Aorta (tissue), 5 donors: Measurements from ENCODE around the gene PMPCA. TPM values are rescaled to one million over a fixed set of nuclear protein-coding genes. Genes with fewer than 3 reads are reported as not detected.

Experiments
- ATAC-seq: fragments of 200-7000 bp; cut with Tn5 transposase; one replicate; pipeline ENCODE4 v1.9.1; 2022; ENCODE audit warnings: moderate library complexity; ENCODE audit not compliant: low FRiP score
- DNase-seq, 2 donors: peaks; one replicate each; pipeline ENCODE4 v3.0.0-alpha.2; 2020
- H3K27ac ChIP-seq, 2 donors: one replicate each; pipeline ENCODE4 v1.5.1; 2013; ENCODE audit warnings: low read length in 2 of 2, mild to moderate bottlenecking in 2 of 2, moderate library complexity in 2 of 2, control low read depth in 1 of 2, inconsistent platforms in 1 of 2, low read depth in 1 of 2
- H3K27me3 ChIP-seq, 2 donors: one replicate each; pipeline ENCODE4 v1.6.1; 2013; ENCODE audit warnings: control low read depth in 1 of 2, low read length in 1 of 2, mild to moderate bottlenecking in 1 of 2, moderate library complexity in 1 of 2; ENCODE audit not compliant: insufficient read depth in 2 of 2, control insufficient read depth in 1 of 2
- H3K36me3 ChIP-seq, 2 donors: one replicate each; pipeline ENCODE4 v1.6.1; 2013; ENCODE audit warnings: control low read depth in 1 of 2, low read length in 1 of 2, mild to moderate bottlenecking in 1 of 2; ENCODE audit not compliant: insufficient read depth in 2 of 2, control insufficient read depth in 1 of 2
- H3K4me1 ChIP-seq, 2 donors: one replicate each; pipeline ENCODE4 v1.6.1; 2013; ENCODE audit warnings: low read length in 2 of 2, control low read depth in 1 of 2, mild to moderate bottlenecking in 1 of 2, moderate library complexity in 1 of 2; ENCODE audit not compliant: insufficient read depth in 2 of 2, control insufficient read depth in 1 of 2
- H3K4me3 ChIP-seq, 2 donors: one replicate each; pipeline ENCODE4 v1.5.1; 2013; ENCODE audit warnings: low read length in 2 of 2, control low read depth in 1 of 2, mild to moderate bottlenecking in 1 of 2
- H3K9me3 ChIP-seq: one replicate; pipeline ENCODE4 v1.6.1; 2013; ENCODE audit warnings: mild to moderate bottlenecking, low read length; ENCODE audit not compliant: control insufficient read depth
- WGBS, 2 donors: extraction: QIAGEN DNeasy Blood & Tissue Kit; methylation state at CpG; one replicate each; pipeline ENCODE4 v1.1.7; 2013; 5-methylcytosine and 5-hydroxymethylcytosine counted together
- intact Hi-C, 2 donors: fragments of 100-400 bp; cut with DNase I; formaldehyde crosslinking; loops; one replicate each; pipeline versions ENCODE4 v1.14.2 to v1.15.0; 2022
- polyA plus RNA-seq, 2 donors: library from polyadenylated mRNA; stranded (reverse); fragments of 200-250 nt; gene quantifications; one replicate each; pipeline ENCODE4 v1.2.3, GENCODE V29; 2013
- total RNA-seq, 2 donors: library from RNA; stranded (reverse); fragmentation: NEBNext Ultra II Directional; extraction: Animal tissue kit (Norgen Biotek cat#: 25700); gene quantifications; one replicate each; pipeline ENCODE4 v1.2.1, GENCODE V29; 2021
- donor health status: healthy with polysubstance abuse.
- donor health status: Bipolar disorder and iron deficiency.
- donor health status: DM: no; HTN: no; CAD: no.
- donor health status: DM: no; HTN: no; CAD: no.
- donor health status: DM: yes; HTN: yes; CAD: no.

Gene PMPCA
- total and polyA plus RNA-seq, 4 donors: 16.2 to 72.0 (median 35.0) TPM

DNA sequence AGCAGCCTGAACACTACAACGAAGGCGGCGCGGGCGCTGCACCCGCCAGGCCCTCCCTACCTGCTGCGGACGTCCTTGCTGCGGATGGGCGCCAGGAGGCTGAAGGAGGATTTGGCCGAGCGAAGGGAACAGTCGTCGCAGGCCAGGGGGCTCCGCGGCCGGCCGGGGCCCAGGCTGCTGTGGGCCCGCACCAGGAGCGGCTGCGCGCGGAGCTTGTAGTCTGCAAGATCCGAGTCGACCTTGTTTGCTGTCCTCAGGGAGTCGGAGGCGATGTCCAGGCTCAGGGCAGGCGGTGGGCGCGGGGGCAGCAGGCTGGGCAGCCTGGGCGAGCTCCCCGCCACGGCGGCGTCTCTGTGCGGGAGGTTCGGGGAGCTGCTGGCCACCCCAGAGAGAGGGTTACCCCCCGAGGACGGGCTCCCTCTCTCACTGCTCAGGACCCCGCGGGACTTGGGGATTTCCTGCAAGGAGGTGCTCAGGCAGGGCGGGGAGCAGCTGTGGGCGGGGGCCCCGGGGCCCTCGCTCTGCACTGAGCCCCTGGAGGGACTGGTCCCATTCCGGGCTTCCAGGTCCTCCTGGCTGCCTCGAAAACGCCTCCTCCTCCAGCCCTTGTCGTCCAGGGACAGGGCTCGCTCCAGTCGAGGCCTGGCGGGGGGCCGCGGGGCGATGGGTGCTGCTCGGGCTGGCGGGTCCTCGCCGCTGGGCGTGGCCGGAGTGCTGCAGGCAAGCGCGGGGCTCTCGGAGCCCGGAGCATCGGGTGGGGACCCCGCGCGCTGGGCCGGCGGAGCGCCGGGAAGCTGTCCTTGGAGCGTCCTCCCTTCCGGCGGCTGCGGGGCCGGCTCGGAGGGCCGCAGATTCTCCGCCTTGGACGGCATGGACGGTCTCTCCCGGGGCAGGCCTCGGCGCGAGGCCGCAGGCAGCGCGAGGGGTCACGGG lies 28.4 kb downstream of the PMPCA start:
- H3K9me3 ChIP-seq: no peaks in the 10 kb centered on the region
- H3K4me1 ChIP-seq: no peaks in the 10 kb centered on the region
- ATAC-seq: peak; percentile 19
- intact Hi-C loops: no loop called here
- peak overlapping the region; percentile 83 to 93 for H3K4me3 ChIP-seq
- 0 to 1% methylated on average over 73 to 91 of the region's 91 CpGs for WGBS, 2 donors
- H3K27me3 ChIP-seq: no peaks in the 10 kb centered on the region
- peaks cover 0 to 2% of the 10 kb centered on the region in 2 donors for H3K36me3 ChIP-seq
- no peak overlapping the region for H3K27ac ChIP-seq
- no peak for DNase-seq

DNA sequence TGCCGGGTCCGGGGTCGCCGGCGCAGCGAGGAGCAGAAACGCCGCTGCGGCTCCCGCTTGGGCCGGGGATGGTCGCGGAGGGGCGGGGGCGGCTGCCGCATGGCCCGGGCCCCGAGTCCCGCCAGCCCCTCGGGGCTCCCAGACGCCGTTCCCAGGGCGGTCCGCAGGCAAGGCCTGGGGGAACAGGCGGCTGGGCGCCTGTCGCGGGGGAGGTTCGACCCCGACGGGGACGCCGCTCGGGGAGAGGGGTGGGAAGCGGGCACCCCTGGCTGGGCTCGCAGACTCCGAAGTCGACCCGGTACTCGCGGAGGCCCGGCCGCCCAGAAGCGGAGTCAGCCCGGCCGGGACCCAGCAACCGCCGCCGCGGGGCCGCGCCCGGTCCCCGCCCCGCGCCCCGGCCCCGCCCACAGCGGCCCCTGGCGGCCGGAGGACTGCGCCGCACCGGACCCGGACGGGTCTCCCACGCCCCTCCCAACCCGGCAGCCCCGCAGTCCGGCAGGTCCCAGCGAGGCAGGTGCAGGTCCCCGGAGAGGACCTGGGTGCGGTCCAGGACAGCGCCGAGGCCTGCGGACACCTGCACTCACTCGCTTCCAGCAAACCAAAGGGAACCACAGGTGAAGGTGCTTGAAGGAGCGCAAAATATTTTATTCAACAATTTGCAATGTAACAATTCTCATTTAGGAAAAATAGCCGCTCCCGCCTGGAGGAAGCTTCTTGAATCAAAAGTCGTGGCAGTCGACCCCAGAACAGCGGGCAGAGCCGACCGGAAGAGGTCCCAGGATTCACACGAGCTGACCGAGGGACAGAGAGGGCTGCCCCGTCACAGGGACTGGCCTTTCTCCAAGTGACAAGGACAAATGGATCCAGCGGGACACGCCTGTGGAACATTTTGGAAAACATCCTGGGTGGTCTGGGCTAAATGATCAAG lies 29.3 kb downstream of the PMPCA start, which contains the start of gene INPP5E:
INPP5E (minus strand) TSS at position 365 of the 928 bp plus-strand sequence. CDS start 426 bp downstream, outside the sequence.
- peak; percentile 77 to 92 for DNase-seq
- Histone ChIP-seq H3K9me3 (no peaks in the 10 kb centered on the region), H3K4me3 (peak within 1 kb of the TSS; percentile 83 to 93), H3K27ac (no peak within 1 kb of the TSS), H3K27me3 (no peaks in the 10 kb centered on the region), H3K4me1 (no peaks in the 10 kb centered on the region), H3K36me3 (peaks cover 0 to 4% of the 10 kb centered on the region in 2 donors)
- peak; percentile 91 for ATAC-seq
- intact Hi-C loops: no loop called here
- WGBS, 2 donors: 5 to 6% methylated on average over 79 to 90 of the region's 90 CpGs

DNA sequence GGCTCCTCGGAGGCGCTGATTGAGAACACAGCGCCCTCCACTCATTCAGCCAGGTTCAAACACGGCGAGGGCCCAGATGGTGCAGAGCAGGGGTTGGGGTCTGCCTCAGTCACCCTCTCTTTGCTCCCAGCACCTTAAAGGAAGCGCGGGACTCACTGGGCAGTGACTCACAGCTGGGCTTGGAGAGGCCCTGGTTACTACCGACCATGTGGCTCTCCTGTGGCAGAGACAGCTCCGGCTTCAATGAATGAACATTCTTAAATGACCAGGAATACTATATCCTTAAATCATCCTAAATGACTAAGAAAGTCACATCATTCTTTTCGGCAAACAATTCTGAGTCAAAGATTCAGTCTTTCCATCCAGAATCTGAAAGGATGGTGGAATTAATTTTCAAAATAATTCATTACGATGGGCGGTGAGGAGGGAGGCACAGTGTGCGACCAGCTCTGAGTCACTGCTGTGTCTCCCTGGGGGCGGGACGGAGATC lies 30.8 kb downstream of the PMPCA start:
- WGBS, 2 donors: 88 to 91% methylated on average over 15 of the region's 15 CpGs
- Histone ChIP-seq H3K27me3 (no peaks in the 10 kb centered on the region), H3K9me3 (no peaks in the 10 kb centered on the region), H3K4me1 (no peaks in the 10 kb centered on the region), H3K4me3 (no peak overlapping the region), H3K27ac (no peak overlapping the region), H3K36me3 (peaks cover 0 to 4% of the 10 kb centered on the region in 2 donors)
- ATAC-seq: no peak
- DNase-seq: no peak
- intact Hi-C loops: no loop called here

DNA sequence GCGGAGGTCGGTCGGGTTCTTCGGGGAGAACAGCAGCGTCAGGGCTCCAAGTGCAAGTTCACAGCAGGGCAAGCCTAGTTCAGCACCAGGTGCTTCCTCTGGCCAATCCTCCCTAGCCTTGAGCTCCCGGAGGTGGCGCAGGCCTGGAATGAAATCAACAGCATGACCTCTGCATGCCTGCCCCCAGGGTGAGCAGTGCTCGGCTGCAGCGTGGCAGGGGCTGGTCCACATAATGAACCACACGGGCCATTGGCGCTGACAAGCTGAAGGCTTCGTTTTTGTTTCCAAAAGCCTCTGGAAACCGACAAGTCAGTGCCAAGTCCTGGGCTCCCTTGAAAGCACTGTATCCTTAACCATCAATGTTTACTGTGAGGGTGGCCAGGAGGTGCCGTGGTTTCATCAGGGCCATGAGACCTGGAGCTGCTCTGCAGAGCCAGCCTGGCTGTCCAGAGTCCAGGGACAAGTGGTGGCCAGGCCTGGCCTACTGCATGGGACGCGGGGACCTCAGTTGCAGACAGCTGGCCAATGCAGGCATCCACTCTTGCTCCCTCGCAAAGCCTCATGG lies 31.3 kb downstream of the PMPCA start:
- peaks cover 0 to 6% of the 10 kb centered on the region in 2 donors for H3K36me3 ChIP-seq

DNA sequence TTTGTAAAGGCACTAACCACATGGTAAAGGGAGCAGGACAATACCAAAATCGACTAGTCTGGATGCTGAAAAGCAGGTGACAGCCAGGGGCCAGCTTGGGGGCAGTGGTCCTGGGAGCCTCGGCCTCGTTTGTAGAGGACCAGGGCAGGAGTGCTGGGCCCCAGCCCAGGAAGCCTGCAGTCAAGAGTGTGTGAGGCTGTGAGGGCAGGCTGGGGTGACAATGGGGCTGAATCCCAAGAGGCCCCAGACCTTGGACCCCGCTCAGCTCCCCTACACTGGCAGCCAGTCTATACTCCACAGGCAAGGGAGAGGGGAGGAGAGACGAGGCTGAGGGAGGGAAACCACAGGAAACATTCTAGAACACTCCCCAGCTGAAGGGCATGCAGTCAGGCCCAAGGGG lies 31.8 kb downstream of the PMPCA start:
- H3K4me1 ChIP-seq: no peaks in the 10 kb centered on the region
- intact Hi-C loops: no loop called here
- peaks cover 0 to 8% of the 10 kb centered on the region in 2 donors for H3K36me3 ChIP-seq
- no peak overlapping the region for H3K4me3 ChIP-seq
- H3K27ac ChIP-seq: no peak overlapping the region
- H3K9me3 ChIP-seq: no peaks in the 10 kb centered on the region
- DNase-seq: no peak
- H3K27me3 ChIP-seq: no peaks in the 10 kb centered on the region
- ATAC-seq: no peak
- WGBS, 2 donors: 70 to 78% methylated on average over 5 of the region's 5 CpGs

More for the DNA sequence above, 31.3 kb downstream of the PMPCA start:
- no peak for DNase-seq
- no peak overlapping the region for H3K4me3 ChIP-seq
- WGBS, 2 donors: 77 to 78% methylated on average over 17 of the region's 17 CpGs
- no peak for ATAC-seq
- intact Hi-C loops: no loop called here
- H3K4me1 ChIP-seq: no peaks in the 10 kb centered on the region
- H3K27me3 ChIP-seq: no peaks in the 10 kb centered on the region
- no peaks in the 10 kb centered on the region for H3K9me3 ChIP-seq
- no peak overlapping the region for H3K27ac ChIP-seq

DNA sequence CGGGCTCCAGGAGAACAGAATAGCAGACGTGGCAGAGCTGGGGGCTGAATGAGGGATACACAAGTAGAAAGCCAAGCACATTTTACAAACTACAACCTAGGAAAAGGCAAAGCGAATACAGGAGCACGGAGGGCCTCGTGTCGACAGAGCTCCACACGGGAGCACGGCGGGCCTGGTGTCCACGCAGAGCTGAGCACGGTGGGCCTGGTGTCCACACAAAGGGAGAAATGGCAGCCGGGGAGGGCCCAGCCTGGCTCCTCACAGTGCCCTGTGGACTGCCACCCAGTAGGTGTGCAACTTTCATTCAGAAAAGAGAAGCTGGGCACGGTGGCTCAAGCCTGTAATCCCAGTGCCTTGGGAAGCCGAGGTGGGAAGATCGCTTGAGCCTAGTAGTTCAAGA lies 32.6 kb downstream of the PMPCA start:
- Histone ChIP-seq H3K4me1 (no peaks in the 10 kb centered on the region), H3K27ac (no peak overlapping the region), H3K4me3 (no peak overlapping the region), H3K36me3 (peaks cover 0 to 10% of the 10 kb centered on the region in 2 donors), H3K9me3 (no peaks in the 10 kb centered on the region), H3K27me3 (no peaks in the 10 kb centered on the region)
- 89 to 92% methylated on average over 13 to 15 of the region's 15 CpGs for WGBS, 2 donors
- DNase-seq (no peak), ATAC-seq (no peak)
- intact Hi-C loops: no loop called here

DNA sequence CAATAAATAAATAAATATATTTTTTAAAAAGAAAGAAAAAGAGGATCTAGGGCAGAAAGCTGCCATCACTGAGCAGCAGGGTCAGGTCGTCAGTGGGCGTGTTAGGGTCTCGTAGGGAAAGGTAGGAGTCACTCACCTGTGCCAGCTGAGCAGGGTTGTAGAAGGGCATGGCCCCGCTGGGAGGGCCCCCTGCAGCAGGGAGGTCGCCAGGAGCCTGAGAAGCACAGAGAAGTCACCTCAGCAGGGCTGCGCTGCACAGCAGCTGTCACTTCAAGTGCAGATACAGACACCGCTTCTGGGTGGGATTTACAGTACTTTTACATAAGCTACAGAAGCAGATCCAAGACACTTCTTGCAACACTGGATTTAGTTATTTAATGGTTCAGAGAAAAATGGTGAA lies 33.2 kb downstream of the PMPCA start:
- Histone ChIP-seq H3K36me3 (peaks cover 0 to 10% of the 10 kb centered on the region in 2 donors), H3K27ac (no peak overlapping the region), H3K27me3 (no peaks in the 10 kb centered on the region), H3K4me1 (no peaks in the 10 kb centered on the region), H3K4me3 (no peak overlapping the region), H3K9me3 (no peaks in the 10 kb centered on the region)
- DNase-seq (no peak), ATAC-seq (no peak)
- 92% methylated on average over 7 of the region's 7 CpGs for WGBS, 2 donors
- intact Hi-C loops: no loop called here

DNA sequence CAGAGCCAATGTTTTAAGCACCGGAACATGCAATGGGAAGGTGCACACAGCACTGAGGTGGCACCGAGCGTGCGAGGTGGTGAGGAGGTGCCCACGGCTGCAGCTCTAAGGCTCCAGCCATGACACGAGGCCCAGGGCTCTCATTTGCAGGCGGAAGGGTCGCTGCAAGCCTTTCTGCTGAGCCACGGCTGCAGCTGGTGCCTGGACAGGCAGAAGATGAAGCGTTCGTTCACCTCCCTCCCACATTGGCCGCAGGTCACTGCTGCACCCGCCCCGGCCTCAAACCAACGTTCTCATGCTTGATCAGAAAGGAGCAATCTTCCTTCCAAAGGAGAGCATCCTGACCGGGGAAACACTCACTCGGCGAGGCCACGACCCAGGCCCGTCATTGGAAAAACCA lies 33.6 kb downstream of the PMPCA start:
- Histone ChIP-seq H3K9me3 (no peaks in the 10 kb centered on the region), H3K27ac (no peak overlapping the region), H3K4me1 (no peaks in the 10 kb centered on the region), H3K27me3 (no peaks in the 10 kb centered on the region), H3K4me3 (no peak overlapping the region), H3K36me3 (peaks cover 0 to 10% of the 10 kb centered on the region in 2 donors)
- intact Hi-C loops: no loop called here
- WGBS, 2 donors: 90 to 92% methylated on average over 20 of the region's 20 CpGs
- ATAC-seq (no peak), DNase-seq (no peak)
